GM19035 (cell line): Measurements from ENCODE around the gene MAML3.
A peak's percentile ranks its signal among the peaks of the same experiment; 100 is the strongest.

Source experiments
- ATAC-seq: cut with Tn5 transposase; IDR thresholded peaks from one replicate; pipeline ENCODE4 v1.9.1; 2021; ENCODE audit not compliant: unreplicated experiment

The MAML3 gene

GRCh38 chr4:140012688-140013486, 141.1 kb downstream of the MAML3 start:
- peak; percentile 56 for ATAC-seq

GRCh38 chr4:140005699-140006098, 148.3 kb downstream of the MAML3 start:
- ATAC-seq = no peak

GRCh38 chr4:140004922-140005627, 148.9 kb downstream of the MAML3 start:
- ATAC-seq = no peak

DNA sequence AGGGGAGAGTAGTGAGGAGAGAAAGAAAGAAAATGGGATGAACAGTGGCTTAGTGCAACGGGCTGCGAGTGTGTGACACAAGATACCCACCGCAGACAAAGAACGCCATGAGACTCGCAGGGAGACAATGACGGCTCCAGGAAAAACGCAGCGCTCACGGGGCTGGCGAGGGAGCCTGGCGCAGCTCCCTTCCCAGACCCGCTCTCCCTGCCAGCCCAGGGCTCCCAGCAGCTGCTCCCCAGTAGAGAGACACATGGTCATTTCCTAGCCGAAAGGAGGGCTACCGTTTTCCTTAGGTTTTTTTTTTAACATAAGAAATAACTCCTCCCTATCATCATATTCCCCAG, 149.5 kb downstream of the MAML3 start:
- ATAC-seq = no peak

- ATAC-seq = no peak
Observed at GRCh38 chr4:140003876-140004548, 150.0 kb downstream of the MAML3 start.

GRCh38 chr4:140000232-140000631, 153.8 kb downstream of the MAML3 start:
- no peak for ATAC-seq

GRCh38 chr4:139988863-139989765, 164.9 kb downstream of the MAML3 start:
- no peak for ATAC-seq

DNA sequence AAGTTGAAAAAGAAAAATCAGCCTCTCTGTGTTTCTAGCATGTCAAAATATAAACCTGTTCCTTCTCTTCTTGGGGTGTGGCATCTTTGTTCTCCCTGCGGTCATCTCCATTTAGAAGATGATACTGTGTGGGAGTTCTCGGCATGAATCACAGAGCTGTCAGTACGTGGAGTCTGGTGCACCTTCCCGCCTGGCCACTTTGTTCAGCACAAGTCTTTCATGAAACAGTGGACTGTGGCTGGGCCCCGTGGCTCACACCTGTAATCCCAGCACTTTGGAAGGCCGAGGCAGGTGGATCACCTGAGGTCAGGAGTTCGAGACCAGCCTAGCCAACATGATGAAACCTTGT, 166.5 kb downstream of the MAML3 start:
- ATAC-seq = no peak

GRCh38 chr4:139986689-139987501, 167.1 kb downstream of the MAML3 start:
- no peak for ATAC-seq

DNA sequence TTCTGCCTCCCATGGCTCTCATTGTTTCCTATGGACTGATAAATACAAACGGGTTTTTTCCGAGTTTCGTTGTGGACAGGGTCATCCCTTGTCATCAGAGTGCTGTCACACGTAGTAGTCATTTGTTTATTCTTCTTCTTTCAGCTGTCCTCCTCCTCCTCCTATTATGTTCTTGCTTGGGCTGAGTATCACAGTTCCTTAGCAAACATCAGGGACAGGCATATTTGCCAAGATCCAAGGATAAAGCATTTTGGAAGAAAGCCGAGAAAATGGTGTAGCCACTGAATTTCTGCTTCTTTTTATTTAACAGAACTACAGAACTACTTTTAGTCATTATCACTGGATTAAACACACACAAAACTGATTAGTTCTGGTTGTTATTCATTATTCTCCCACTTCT, 167.9 kb downstream of the MAML3 start:
- no peak for ATAC-seq

DNA sequence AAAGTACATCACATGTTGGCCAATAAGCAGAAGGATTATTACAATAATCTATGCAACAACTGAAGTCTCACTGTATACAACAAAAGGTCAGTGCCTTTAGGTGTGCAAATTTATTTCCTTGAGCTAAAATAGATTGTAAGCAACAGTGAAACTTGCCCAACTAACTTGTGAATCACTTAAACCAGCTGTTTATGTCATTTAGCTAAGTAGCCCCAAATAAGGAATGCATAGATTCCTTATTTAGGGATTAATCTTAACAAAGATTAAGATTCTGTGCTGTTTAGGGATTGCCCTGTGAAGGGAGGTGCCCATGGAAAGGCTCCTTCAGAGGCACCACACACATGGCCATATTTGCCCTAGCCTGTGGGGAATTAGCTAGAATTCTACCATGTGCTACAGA, 168.6 kb downstream of the MAML3 start:
- ATAC-seq = no peak

DNA sequence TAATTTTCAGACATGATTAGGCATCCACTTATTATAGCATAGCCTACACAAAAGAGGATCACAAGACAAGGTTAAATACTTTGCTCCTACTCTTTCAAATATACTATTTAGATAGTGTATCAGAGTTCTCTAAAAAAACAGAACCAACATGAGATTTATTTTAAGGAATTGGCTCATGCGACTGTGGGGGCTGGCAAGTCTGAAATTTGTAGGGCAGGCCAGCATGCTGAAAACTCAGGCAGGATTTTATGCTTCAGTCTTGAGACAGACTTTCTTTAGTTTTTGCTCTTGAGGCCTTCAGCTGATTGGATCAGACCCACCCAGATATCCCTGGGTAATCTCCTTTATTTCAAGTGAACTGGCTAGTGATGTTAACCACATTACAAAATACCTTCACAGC, 169.5 kb downstream of the MAML3 start:
- no peak for ATAC-seq

DNA sequence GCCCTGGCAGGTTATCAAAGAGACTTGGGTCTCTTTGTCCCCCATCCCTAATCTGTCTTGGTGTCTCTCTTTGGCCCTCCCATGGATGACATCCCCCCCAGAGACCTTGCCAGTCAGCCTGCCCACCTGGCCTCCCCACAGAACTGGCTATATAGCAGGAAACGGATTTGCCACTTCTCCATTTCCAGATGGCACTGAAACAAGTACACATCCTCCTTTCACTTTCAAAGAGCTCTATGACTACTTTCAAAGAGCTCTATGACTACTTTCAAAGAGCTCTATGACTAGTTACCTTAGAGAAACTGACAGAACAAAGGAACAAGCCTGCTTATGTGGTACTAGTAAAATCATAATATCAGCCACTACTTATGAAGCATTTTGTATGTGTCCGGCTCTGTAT, 175.3 kb downstream of the MAML3 start:
- peak; percentile 92 for ATAC-seq

- ATAC-seq = no peak
Observed at GRCh38 chr4:139977838-139978609, 176.0 kb downstream of the MAML3 start.

GRCh38 chr4:139975830-139976272, 178.1 kb downstream of the MAML3 start:
- no peak for ATAC-seq

GRCh38 chr4:139973616-139974015, 180.4 kb downstream of the MAML3 start:
- no peak for ATAC-seq

- ATAC-seq = no peak
Observed at GRCh38 chr4:139973015-139973414, 181.0 kb downstream of the MAML3 start.

GRCh38 chr4:139972305-139972704, 181.7 kb downstream of the MAML3 start:
- ATAC-seq = no peak

- ATAC-seq = no peak
Observed at GRCh38 chr4:139971111-139971510, 182.9 kb downstream of the MAML3 start.
